NB4 (cell line): ENCODE results near the gene TSPAN7.

Source experiments
- CTCF ChIP-seq: IDR thresholded peaks from one replicate; pipeline ENCODE4 v1.5.1; 2012; ENCODE audit warnings: low read depth, low read length
- MAX ChIP-seq: IDR thresholded peaks from 2 replicates; pipeline ENCODE4 v1.6.1; 2011; ENCODE audit warnings: low read depth, low read length
- MYC ChIP-seq: IDR thresholded peaks from 2 replicates; pipeline ENCODE4 v1.6.1; 2011; ENCODE audit warnings: low read depth, low read length
- POLR2A ChIP-seq: IDR thresholded peaks from 2 replicates; pipeline ENCODE4 v1.6.1; 2011; ENCODE audit warnings: mild to moderate bottlenecking; ENCODE audit not compliant: insufficient read length; ENCODE audit errors: extremely low read depth

GRCh38 chrX:38563030-38563429 is 1.7 kb downstream of the TSPAN7 start:
- no peak for TF ChIP-seq MAX
- no peak for TF ChIP-seq CTCF
- TF ChIP-seq POLR2A: no peak
- no peak for TF ChIP-seq MYC
